Measurements from ENCODE around the gene EGLN3.

EGLN3 gene

DNA sequence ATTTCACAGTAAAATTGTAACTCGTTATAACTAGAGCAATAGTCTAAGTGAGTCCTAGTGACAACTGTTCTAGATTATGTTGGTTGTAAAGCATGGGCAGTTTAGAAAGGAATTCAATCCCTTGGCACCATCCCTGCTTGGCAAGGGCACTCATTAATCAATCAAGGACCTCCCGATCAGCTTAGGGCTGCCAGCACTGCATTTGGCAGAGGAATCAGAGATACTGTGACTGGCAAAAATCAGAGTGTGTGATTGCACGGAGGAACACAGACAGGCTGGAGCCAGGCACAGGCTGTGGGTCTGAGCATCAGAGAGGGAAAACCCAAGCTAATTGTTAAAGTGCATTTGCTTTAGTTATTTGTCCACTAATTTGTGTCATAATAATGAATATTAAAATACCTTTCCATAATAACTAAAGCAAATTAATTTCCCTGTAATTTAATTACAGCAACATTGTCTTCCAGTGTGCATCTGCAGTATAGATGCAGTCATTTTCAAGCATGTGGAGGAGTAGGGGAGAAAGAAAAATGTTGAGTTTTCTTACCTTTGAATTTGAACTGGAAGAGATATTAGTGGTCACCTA is 3.2 kb upstream of the EGLN3 start:
- H3K36me3 ChIP-seq, result no peaks in the 10 kb centered on the region
- no peaks in the 10 kb centered on the region for H3K27me3 ChIP-seq
- H3K4me3 ChIP-seq, result no peak overlapping the region
- H3K4me1 ChIP-seq, result peaks cover 0 to 18% (median 10%) of the 10 kb centered on the region in 4 donors
- intact Hi-C loops (cut with DNase I; ENCODE audit: low total_unique reads), result loop anchor here (5.0 to 10.0 kb wide), 2 partner anchors 37 to 1019 kb away; partner anchors contain the start of gene NPAS3
- no peak for DNase-seq
- TF ChIP-seq, protein P1, sequence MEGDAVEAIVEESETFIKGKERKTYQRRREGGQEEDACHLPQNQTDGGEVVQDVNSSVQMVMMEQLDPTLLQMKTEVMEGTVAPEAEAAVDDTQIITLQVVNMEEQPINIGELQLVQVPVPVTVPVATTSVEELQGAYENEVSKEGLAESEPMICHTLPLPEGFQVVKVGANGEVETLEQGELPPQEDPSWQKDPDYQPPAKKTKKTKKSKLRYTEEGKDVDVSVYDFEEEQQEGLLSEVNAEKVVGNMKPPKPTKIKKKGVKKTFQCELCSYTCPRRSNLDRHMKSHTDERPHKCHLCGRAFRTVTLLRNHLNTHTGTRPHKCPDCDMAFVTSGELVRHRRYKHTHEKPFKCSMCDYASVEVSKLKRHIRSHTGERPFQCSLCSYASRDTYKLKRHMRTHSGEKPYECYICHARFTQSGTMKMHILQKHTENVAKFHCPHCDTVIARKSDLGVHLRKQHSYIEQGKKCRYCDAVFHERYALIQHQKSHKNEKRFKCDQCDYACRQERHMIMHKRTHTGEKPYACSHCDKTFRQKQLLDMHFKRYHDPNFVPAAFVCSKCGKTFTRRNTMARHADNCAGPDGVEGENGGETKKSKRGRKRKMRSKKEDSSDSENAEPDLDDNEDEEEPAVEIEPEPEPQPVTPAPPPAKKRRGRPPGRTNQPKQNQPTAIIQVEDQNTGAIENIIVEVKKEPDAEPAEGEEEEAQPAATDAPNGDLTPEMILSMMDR (IDR thresholded peaks at IDR 0.05), result no peak
- H3K9me3 ChIP-seq, result no peaks in the 10 kb centered on the region
- no peak overlapping the region for H3K27ac ChIP-seq

DNA sequence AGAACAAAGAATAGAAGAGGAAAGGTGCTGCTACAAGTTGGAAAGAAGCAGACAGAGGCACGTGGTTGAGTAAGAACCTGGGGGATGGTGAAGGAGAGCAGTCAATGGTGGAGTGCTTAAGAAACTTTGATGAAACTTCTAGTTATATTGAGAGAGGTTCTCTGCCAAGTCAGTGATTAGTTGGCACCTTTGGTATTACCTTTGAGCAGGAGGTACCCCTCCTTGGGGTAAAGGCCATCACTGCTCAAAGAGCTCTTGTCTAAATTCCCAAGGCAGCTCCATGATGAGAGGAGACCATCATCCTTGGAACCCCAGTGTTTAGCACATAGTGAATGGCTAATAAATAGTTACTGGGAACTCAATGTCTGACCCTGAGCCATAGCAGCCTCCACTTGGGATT is 1.7 kb upstream of the EGLN3 start:
- intact Hi-C loops (cut with DNase I; ENCODE audit: low total_unique reads), result loop anchor here (5.0 to 10.0 kb wide), 2 partner anchors 35 to 1018 kb away; partner anchors contain the start of gene NPAS3
- TF ChIP-seq, protein P1 (IDR thresholded peaks at IDR 0.05), result no peak
- no peaks in the 10 kb centered on the region for H3K27me3 ChIP-seq
- no peak for DNase-seq
- no peak overlapping the region for H3K4me3 ChIP-seq
- no peaks in the 10 kb centered on the region for H3K9me3 ChIP-seq
- H3K27ac ChIP-seq, result no peak overlapping the region
- H3K4me1 ChIP-seq, result peaks cover 0 to 31% (median 10%) of the 10 kb centered on the region in 4 donors
- no peaks in the 10 kb centered on the region for H3K36me3 ChIP-seq

DNA sequence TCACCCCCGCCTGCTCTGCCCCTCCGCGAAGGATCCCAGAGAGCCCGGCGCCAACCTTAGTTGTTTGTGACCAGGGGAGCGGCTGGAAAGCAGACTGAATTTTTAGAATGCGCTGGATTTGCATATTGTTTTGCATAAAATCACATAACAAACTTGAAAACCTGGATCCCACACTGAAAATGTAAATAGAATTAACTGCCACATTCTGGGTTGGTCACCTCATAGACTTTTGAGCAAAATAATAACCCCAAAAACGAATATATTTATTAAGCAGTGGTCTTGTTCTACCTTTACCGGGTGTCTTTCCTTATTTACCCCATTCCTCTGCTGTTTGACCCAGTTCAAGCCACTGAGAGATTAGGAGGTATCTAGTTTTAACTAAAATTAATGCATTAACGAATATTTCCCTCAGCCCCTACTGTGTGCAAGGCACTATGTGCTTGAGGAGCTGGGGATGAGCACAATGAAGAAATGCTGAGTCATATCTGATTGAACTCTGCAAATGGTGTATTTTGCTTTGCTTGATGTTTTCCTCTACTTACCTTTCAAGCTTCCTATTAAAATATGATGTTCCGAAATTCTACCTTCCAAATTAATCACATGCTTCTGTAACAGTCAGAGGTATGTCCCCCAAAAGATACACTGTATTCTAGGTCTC is 438 bp upstream of the EGLN3 start:
- DNase-seq, result no peak
- Histone ChIP-seq H3K27ac (peak overlapping the region; percentile 82 to 89), H3K4me3 (peak overlapping the region; percentile 87 to 95), H3K4me1 (peaks cover 0 to 43% (median 18%) of the 10 kb centered on the region in 4 donors), H3K9me3 (no peaks in the 10 kb centered on the region), H3K27me3 (no peaks in the 10 kb centered on the region), H3K36me3 (no peaks in the 10 kb centered on the region)
- intact Hi-C loops (cut with DNase I; ENCODE audit: low total_unique reads), result loop anchor here (5.0 to 10.0 kb wide), 2 partner anchors 34 to 1017 kb away; partner anchors contain the start of gene NPAS3
- TF ChIP-seq, protein P1 (IDR thresholded peaks at IDR 0.05), result no peak

DNA sequence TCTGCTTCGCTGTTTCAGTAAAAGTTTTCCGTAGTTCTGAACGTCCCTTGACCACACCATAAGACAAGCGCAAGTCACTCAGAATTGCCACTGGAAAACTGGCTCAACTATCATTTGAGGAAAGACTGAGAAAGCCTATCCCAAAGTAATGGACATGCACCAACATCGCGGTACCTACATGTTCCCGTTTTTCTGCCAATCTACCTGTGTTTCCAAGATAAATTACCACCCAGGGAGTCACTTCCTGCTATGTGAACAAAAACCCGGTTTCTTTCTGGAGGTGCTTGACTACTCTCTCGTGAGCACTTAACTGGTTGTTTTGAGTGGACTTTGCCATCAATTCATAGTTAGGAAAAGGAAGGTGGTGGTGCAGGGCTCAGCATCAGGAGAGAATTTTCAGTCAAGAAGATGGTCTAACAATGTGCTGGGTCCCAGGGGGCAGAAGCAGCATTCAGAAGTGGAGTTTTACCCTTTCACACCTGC is 1.4 kb downstream of the EGLN3 start:
- TF ChIP-seq, protein P1 (IDR thresholded peaks at IDR 0.05), result no peak
- intact Hi-C loops (cut with DNase I; ENCODE audit: low total_unique reads), result no loop called here
- peak overlapping the region; percentile 87 to 95 for H3K4me3 ChIP-seq
- H3K4me1 ChIP-seq, result peaks cover 0 to 60% (median 23%) of the 10 kb centered on the region in 4 donors
- H3K27ac ChIP-seq, result peak overlapping the region; percentile 82 to 89
- H3K36me3 ChIP-seq, result no peaks in the 10 kb centered on the region
- no peaks in the 10 kb centered on the region for H3K9me3 ChIP-seq
- no peaks in the 10 kb centered on the region for H3K27me3 ChIP-seq
- DNase-seq, result no peak

DNA sequence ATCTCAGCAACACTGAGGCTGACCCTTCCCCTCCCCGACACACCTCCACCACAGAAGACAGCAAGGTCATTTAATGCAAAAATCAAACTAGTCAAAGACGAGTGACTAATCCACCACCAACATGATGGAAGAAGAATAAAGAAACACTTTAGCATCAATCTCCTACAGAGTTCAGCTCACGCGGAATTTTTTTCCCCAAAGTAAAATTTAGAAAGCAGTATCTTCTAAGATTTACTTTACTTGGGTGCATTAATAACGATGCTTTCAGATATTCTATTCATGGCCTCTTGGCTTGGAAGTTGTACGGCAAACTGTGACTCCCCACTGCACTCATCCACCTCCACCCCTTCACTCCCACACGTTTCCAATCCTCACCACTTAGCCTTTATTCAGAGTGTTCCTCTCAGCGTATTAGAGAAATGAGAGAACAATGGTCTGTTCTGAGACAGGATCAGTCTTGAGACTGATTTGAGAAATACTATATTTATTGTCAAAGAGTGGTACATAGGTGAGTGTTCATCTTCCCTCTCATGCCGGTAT is 1.9 kb downstream of the EGLN3 start:
- Histone ChIP-seq H3K4me1 (peaks cover 0 to 57% (median 25%) of the 10 kb centered on the region in 4 donors), H3K9me3 (no peaks in the 10 kb centered on the region), H3K36me3 (no peaks in the 10 kb centered on the region), H3K27ac (peak overlapping the region; percentile 82 to 89), H3K4me3 (peak overlapping the region; percentile 87 to 95), H3K27me3 (no peaks in the 10 kb centered on the region)
- TF ChIP-seq, protein P1 (IDR thresholded peaks at IDR 0.05), result no peak
- DNase-seq, result no peak
- intact Hi-C loops (cut with DNase I; ENCODE audit: low total_unique reads), result no loop called here

Measured in tibial artery (tissue), 4 donors.